ENCODE data around the gene ERCC6L. TPM values are rescaled to one million over a fixed set of nuclear protein-coding genes. Genes with fewer than 3 reads are reported as not detected.

The ERCC6L gene
- 6.7 and 7.9 TPM in 2 replicates for total RNA-seq

GRCh38 chrX:72238721-72239475 is at the start of gene ERCC6L:
Gene ERCC6L (minus strand): TSS chrX:72239027. CDS start chrX:72238911, 116 bp downstream.

GRCh38 chrX:72181178-72182125 is 57.4 kb downstream of the ERCC6L start, which contains the start of gene PIN4:
Gene PIN4 (plus strand): TSS chrX:72181757. CDS start chrX:72181786, 29 bp downstream.

Other genes starting within 250 kb of the ERCC6L start
- gene RTL5, start 107.1 kb downstream of the ERCC6L start, total RNA-seq, result 0.44 and 0.60 TPM in 2 replicates
- 8.0 and 12.2 TPM in 2 replicates for gene PIN4, start 57.3 kb downstream of the ERCC6L start, total RNA-seq
- gene RPS4X, start 38.2 kb upstream of the ERCC6L start, total RNA-seq, result 1,036 and 1,062 TPM in 2 replicates
- not detected in 2 replicates for gene CITED1, start 66.9 kb upstream of the ERCC6L start, total RNA-seq